HG03103 (cell line): ENCODE measurements around the gene TPTE.
"Not testable (repeated sequence)": the region's sequence is repeated elsewhere in the genome, so short reads cannot be mapped to it uniquely, and the experiment has no call there.

ENCODE experiments used
- ATAC-seq: cut with Tn5 transposase; IDR thresholded peaks from one replicate; pipeline ENCODE4 v1.9.1; 2021; ENCODE audit warnings: low read depth; ENCODE audit not compliant: unreplicated experiment

TPTE gene

DNA sequence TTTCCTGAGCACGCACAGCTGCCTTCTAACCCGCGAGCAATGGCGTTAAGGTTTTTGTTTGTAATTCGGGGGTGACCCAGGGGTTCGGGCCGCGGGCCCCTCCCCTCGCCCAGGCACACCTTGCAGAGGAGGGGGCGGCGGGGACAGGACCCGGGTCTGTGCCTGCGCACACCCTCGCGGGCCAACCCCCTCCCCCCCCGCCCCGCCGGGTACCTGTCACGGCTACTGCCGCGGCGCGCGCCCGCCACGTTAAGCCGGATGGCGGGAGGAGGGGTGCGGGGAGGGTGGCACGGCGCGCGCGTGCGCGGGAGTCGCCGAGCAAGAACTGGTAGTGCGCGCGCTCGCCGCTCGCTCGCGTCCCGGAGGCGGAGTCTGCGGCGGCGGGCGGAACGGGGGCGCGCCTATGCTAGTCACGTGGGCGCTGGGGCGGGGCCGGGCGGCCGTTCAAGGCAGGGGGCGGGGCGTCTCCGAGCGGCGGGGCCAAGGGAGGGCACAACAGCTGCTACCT, at the start of gene TPTE:
Gene TPTE (plus strand): TSS at position 493 of the 508 bp plus-strand sequence. CDS start 17,141 bp downstream, outside the sequence.
- no peak for ATAC-seq

DNA sequence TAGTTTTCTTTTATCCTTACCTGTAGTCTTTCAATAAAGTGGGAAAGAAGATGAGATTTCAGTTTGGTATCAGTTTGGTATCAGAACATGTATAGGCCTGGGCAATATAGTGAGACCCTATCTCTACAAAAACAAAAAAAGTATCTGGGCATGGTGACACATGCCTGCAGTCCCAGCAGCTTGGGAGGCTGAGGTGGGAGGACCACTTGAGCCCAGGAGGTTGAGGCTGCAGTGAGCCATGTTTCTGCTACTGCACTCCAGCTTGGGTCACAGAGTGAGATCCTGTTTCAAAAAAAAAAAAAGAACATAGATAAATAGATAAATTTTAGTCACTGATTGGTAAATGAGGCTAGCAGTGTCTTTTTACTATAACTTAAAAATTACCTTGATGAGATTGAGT, 49.4 kb upstream of the TPTE start:
- ATAC-seq, result not testable (repeated sequence)

DNA sequence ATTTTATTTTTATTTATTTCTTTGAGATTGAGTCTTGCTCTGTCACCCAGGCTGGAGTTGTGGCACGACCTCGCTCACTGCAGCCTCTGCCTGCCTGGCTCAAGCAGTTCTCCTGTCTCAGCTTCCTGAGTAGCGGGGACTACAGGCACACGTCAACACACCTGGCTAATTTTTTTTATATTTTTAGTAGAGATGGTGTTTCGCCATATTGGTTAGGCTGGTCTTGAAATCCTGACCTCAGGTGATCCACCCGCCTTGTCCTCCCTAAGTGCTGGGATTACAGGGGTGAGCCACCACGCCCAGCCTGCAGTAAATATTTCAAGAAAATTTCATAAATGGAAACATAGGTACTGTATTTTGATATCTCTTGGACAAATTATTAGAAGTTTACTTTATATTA, 43.6 kb upstream of the TPTE start:
- not testable (repeated sequence) for ATAC-seq

DNA sequence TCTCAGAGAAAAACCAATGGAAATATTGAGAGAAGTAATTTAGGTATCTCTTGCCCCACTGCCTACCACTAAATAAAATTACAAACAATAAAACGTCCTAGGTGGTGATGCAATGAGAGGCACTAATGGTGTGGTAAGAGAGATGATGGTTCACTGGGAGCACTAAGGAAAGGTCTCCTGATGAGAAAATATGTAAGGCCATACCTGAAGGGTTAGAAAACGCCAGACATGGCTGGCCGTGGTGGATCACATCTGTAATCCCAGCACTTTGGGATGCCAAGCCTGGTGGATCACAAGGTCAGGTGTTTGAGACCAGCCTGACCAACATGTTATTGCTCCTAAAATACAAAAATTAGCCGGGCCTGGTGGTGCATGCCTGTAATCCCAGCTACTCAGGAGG, 41.5 kb upstream of the TPTE start:
- not testable (repeated sequence) for ATAC-seq

DNA sequence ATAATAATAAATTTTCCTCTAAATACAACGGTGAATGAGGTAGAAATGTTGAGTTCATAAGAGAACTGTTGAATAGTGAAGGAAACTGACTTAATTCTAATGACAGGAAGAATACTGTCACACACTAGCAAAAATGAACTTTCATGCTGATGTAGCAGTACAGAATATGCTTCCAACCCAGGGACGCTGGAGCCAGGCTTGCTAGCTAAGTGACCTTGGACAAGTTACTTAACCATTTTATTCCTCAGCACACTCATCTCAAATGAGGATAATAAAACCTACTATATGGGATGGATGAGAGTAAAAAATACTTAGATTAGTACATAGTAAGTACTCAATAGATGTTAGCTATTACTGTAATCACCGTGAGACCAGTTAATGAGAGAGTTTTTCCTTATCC, 36.5 kb upstream of the TPTE start:
- not testable (repeated sequence) for ATAC-seq

DNA sequence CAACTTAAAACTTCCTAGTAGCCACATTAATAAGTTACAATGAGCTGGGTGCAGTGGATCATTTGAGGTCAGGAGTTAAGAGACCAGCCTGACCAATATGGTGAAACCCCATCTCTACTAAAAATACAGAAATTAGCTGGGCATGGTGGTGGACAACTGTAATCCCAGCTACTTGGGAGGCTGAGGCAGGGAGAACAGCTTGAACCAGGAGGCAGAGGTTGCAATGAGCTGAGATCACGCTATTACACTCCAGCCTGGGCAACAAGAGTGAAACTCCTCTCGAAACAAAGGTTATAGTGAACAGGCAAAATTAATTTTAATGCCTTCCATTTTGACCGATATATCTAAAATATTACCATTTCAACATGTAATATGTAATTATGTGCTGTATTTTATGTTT, 30.9 kb upstream of the TPTE start:
- ATAC-seq, result not testable (repeated sequence)

DNA sequence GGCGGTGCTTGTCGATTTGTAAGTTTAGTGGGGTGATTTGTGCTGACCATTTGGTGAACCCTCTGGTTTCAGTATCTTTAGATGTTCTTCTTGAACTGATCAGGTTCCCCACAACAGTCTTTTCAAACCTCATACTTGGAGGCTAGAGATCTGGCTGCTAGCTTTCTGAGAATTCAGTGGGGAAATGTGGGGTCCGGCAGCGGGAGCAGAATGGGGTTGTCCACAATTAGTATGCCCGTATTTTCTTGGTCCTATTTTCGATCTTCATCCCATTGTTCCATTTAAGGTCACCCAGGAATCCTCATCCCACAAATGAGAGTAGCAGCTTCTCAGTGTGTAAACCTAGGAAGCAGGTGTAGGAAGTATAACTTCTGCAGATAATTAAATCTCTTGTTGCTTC, 10.3 kb upstream of the TPTE start:
- ATAC-seq, result no peak

DNA sequence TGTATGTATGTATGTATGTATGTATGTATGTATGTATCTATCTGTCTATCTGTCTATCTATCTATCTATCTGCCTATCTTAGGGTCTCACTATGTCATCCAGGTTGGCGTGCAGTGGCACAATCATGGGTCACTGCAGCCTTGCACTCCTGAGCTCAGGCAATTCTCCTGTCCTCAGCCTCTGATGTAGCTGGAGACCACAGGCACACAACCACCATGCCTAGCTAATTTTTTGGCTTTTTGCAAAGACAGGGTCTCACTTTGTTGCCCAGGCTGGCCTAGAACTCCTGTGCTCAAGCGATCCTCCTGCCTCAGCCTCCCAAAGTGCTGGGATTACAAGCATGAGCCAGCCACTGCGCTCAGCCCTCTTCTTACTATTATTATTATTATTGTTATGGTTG, 4.5 kb upstream of the TPTE start:
- ATAC-seq, result not testable (repeated sequence)

DNA sequence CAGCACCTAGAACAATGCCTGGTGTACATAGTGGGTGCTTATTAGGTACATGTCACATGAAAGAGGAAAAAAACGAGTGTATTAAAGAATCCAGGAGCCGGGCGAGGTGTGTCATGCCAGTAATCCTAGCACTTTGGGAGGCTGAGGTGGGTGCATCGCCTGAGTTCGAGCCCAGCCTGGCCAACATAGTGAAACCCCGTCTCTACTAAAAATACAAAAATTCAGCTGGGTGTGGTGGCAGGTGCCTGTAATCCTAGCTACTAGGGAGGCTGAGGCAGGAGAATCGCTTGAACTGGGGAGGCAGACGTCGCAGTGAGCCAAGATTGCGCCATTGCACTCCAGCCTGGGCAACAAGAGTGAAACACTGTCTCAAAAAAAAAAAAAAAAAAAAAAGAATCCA, 3.5 kb upstream of the TPTE start:
- not testable (repeated sequence) for ATAC-seq

DNA sequence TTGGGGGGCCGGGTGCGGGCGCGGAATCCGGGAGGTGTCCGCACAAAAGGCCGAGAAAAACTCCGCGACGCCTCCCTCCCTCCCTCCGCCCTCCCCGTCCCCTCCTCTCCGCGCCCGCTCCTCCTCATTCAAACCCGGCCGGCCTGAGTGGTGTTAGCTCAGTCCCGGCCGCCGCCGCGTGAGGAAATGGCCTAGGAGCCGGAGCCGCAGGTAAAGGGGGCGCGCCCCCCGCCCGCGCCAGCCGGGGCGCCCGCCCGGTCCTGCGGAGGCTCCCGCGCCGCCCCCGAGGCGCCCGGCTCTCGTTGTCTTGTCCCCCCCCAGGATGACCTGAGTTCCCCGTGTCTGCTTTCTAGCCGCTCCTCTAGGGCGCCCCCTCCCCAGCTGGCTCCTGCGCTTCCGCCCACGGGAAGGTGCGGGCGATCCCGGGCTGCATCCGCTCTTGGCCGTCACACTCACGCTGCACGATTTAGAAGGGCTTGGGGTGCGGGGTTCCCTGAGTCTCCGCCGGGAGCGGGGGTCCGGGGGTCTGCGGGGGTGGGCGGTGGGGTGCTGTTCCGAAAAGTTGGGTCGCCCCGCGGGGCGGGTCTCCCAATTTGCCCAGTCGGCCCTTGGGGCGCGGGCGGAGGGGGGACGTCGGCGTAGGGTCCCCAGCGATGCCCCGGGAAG, 585 bp downstream of the TPTE start:
- not testable (repeated sequence) for ATAC-seq

DNA sequence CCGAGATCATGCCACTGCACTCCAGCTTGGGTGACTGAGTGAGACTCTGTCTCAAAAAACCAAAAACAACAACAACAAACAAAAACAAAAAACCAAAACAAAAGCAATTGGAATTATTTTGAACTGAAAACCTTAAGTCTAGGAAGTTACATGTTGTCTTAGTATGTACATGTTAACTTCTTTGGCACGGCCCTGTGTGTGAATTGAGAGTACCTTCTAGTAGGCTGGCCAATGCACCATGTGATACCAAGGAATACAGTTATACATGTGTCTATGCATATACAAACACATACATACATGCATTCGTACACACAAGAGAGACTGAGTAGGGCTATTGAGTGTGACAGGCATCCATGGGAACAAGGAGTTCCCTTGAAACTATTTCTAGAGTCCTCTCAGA, 18.6 kb downstream of the TPTE start:
- ATAC-seq, result no peak

DNA sequence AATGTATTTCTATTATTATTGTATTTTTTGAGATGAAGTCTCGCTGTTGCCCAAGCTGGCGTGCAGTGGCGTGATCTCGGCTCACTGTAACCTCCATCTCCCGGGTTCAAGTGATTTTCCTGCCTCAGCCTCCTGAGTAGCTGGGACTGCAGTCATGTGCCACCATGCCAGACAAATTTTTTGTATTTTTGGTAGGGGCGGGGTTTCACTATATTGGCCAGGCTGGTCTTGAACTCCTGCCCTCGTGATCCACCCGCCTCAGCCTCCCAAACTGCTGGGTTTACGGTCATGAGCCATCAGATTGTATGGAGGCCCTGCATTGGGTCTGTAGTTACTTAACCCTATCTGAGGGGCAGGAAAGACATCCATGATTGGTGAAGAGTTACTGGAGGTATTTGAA, 23.0 kb downstream of the TPTE start:
- ATAC-seq, result not testable (repeated sequence)

DNA sequence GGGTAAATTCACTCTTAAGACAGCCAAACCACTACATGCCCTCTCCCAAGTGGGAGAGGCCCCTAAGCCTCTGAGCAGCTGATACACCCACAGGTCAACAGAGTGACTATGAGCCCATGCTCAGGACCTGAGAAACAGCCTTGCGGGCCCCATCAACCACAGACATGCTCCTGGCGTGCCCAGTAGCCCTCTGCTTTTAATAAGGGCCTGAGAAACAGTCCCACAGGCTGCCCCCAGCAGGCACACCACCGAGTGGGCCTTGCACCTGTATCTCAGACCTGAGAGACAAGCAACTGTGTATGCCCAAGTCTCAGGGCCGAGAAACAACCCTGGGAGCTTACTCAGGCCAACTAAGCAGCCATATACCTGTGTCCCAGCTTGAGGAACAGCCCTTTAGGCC, 26.5 kb downstream of the TPTE start:
- not testable (repeated sequence) for ATAC-seq

DNA sequence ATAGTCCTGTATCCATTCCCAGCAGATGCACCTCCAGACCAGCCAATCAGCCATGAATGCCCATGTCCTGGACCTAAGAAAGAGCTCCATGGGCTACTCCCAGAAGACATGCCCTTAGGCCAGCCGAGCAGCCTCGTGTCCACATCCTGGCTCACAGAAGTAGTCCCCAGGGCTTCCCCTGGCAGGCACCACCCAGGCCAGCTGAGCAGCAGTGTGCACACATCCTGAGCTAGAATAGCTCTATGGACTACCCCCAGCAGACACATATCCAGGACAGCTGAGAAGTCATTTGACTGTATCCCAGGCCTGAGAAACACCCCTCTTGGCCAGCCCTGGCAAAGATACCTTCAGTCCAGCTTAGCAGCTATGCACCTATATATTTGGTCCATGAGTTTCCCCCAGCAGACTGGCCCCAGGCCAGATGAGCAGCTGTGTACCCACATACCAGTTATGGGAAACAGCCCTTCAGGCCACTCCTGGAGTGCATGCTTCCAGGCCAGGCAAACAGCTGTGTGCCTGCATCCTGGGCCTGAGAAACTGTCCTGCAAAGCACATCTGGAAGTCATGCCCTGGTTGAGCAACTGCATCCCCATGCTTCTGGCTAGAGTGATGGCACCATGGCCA, 27.1 kb downstream of the TPTE start:
- not testable (repeated sequence) for ATAC-seq

DNA sequence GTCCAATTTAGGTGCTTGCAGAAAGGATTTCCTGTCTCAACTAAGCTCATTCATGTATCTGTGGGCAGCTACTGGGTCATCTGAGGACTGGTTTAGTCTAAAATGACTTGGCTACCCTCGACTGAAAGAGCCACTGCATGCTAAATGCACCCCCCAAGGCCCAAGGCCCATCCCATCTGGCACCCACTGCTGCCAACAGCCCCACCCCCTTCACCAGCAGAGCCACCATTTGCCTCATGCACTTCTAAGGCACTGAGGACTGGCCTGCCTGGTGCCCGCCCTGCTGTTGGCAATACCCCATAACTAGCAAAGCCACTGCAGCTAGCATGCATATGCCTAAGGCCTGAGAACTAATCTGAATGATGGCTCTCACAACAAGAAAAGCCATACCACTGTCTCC, 49.4 kb downstream of the TPTE start:
- ATAC-seq, result not testable (repeated sequence)

DNA sequence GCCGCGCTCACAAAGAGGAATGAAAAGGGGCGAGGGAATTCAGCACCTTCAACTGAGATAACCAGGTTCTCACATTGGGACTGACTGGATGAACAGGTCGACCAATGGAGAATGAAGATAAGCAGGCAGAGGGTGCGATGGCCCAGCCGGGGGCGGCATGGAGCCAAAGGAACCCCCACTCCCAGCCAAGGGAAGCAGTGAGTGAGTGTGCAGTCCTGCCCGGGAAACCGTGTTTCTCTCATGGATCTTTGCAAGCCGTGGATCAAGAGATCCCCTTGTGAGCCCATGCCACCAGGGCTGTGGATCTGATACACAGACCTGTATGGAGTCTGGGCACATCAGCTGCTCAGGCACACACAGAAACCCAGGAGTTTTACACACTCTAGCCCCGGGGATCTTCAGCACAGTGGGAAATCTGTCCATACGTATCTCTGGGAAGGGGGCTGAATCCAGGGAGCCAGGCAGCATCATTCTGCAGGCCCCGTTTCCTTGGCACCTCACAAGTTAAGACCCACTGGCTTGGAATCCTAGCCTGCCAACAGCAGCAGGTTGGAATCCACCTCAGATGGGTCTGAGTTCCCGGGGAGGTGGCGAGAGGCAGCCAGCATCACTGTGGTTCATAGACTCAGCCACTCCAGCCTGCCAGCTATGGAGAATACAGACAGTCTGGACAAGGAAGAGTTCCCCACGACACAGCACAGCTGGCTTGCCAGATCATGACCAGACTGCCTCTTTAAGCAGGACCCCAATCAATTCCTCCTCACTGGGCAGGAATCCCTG, 53.3 kb downstream of the TPTE start:
- not testable (repeated sequence) for ATAC-seq

DNA sequence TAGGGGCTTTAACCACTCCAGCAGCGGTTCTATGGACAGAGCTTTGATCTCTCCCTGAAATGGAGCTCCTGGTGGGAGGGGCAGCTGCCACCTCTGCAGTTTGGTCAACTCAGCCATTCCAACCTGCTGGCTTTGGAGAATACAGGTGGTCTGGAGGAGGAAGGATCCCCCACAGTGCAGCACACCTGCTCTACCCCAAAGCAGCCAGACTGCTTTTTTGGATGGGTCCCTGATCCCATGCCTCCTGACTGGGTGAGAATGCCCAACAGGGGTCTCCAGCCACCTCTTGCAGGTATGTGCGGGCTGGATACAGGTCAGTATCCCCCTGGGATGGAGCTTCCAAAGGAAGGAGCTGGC, 53.9 kb downstream of the TPTE start:
- ATAC-seq, result no peak

DNA sequence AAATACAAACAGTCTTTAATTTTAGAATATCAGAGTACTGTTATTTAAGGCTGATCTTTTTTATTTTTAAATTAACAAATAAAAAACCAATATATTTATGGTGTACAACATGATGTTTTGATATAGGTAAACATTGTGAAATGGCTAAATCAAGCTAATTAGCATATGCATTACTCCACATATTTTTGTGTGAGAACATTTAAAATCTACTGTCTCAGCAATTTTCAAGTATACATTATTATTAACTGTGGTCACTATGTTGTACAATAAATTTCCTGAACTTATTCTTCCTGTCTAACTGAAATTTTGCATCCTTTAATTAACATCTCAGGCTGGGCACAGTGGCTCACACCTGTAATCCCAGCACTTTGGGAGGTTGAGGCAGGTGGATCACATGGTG, 57.5 kb downstream of the TPTE start:
- ATAC-seq, result not testable (repeated sequence)

DNA sequence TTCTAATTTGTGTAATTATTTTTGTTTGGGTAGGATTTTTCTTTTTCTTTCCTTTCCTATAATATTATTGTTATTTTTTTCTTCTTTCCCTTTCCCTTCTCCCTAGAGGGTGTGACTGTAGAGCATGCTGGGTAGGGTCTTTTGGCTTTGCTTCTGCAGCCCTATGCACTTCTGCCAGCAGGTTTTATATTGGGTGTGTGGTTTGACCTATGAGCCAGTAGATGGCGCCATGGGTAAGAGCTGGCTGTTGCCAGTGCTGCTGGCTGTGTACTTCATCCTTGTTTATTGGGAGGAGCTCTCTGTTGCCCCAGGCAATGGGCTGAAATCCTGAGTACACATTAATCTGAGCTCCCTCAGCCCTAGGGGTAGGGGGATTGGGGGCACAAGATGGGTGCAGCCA, 67.7 kb downstream of the TPTE start:
- ATAC-seq, result not testable (repeated sequence)

DNA sequence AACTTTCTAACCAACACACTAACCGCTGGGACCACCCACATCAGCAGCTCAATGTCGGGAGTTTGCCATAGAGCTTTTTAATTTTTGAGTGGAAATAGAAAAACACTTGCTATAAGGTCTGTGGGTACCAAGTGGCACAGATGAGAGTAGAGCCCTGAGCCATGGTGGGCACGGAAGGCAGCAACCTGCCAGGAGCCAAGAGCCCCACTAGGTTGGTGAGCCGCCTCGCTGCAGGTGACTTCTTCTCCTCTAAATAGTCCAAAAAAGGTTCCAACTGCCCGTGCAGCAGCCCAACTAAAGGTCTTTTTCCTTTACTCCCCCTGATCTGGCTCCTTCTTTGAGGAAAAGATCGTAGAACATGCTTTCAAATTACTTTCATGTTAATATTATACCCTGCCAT, 85.7 kb downstream of the TPTE start:
- not testable (repeated sequence) for ATAC-seq

DNA sequence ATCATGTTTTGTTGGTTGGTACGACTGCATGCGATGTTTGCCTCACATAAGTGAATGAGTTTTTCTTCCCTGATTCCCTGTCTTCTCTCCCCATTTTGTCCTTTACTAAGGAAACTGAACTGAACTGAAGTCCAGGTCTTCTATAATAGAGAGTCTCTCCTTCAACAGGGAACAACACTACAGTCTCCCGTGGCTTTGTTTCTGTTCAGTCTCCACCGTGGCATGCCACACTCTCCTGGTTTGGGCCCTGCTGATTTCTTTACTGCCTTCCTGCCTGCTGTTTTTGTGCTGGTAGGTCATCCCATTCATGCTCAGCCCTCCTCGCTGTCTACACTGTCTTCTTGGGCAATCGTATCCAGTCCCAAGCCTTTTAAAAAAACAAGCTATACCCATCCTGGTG, 92.9 kb downstream of the TPTE start:
- ATAC-seq, result not testable (repeated sequence)
